H9 (cell line): ENCODE measurements around the gene SERPINE3. TPM values are rescaled to one million over a fixed set of nuclear protein-coding genes. Genes with fewer than 3 reads are reported as not detected.

Source experiments
- DNase-seq: peaks from one replicate; pipeline ENCODE4 v3.0.0-alpha.2; 2017
- H2AFZ ChIP-seq: one replicate; pipeline ENCODE4 v1.6.1; 2013; ENCODE audit warnings: mild to moderate bottlenecking, low read length, control low read depth, moderate library complexity
- H2AK5ac ChIP-seq: 2 replicates; pipeline ENCODE4 v1.6.1; 2013; ENCODE audit warnings: low read length, control low read depth, mixed read lengths; ENCODE audit not compliant: insufficient read length
- H2BK120ac ChIP-seq: one replicate; pipeline ENCODE4 v1.6.1; 2013; ENCODE audit warnings: low read depth, mild to moderate bottlenecking, low read length, control low read depth, inconsistent platforms; ENCODE audit not compliant: poor library complexity, severe bottlenecking
- H2BK12ac ChIP-seq: 2 replicates; pipeline ENCODE4 v1.6.1; 2013; ENCODE audit warnings: low read length, control low read depth, mixed read lengths, low read depth; ENCODE audit not compliant: insufficient read length
- H2BK15ac ChIP-seq: 2 replicates; pipeline ENCODE4 v1.6.1; 2013; ENCODE audit warnings: low read depth, low read length, control low read depth
- H2BK20ac ChIP-seq: one replicate; pipeline ENCODE4 v1.6.1; 2013; ENCODE audit warnings: low read depth, mild to moderate bottlenecking, low read length, control low read depth, inconsistent platforms; ENCODE audit not compliant: poor library complexity, severe bottlenecking
- H2BK5ac ChIP-seq: 2 replicates; pipeline ENCODE4 v1.6.1; 2013; ENCODE audit warnings: low read length, control low read depth, mixed read lengths; ENCODE audit not compliant: insufficient read length
- H3K14ac ChIP-seq: 2 replicates; pipeline ENCODE4 v1.6.1; 2013; ENCODE audit warnings: low read length, control low read depth; ENCODE audit not compliant: insufficient read depth
- H3K18ac ChIP-seq: 2 replicates; pipeline ENCODE4 v1.6.1; 2013; ENCODE audit warnings: low read depth, mild to moderate bottlenecking, mixed read lengths, low read length, control low read depth; ENCODE audit not compliant: insufficient read length
- H3K23ac ChIP-seq: 2 replicates; pipeline ENCODE4 v1.6.1; 2013; ENCODE audit warnings: low read length, control low read depth, mixed read lengths, low read depth; ENCODE audit not compliant: insufficient read length
- H3K23me2 ChIP-seq: 2 replicates; pipeline ENCODE4 v1.6.1; 2013; ENCODE audit warnings: low read depth, mild to moderate bottlenecking, mixed read lengths, low read length, control low read depth; ENCODE audit not compliant: insufficient read length, poor library complexity, severe bottlenecking
- H3K27ac ChIP-seq: 2 replicates; pipeline ENCODE4 v1.5.1; 2013; ENCODE audit warnings: low read length, control low read depth, mixed read lengths, low read depth; ENCODE audit not compliant: insufficient read length
- H3K27me3 ChIP-seq: 2 replicates; pipeline ENCODE4 v1.6.1; 2013; ENCODE audit warnings: low read length, control low read depth, inconsistent platforms; ENCODE audit not compliant: insufficient read depth
- H3K4ac ChIP-seq: 2 replicates; pipeline ENCODE4 v1.6.1; 2013; ENCODE audit warnings: low read depth, mild to moderate bottlenecking, control low read depth, inconsistent platforms, low read length, moderate library complexity
- H3K4me1 ChIP-seq: 2 replicates; pipeline ENCODE4 v1.6.1; 2013; ENCODE audit warnings: low read length, control low read depth, inconsistent platforms; ENCODE audit not compliant: insufficient read depth
- H3K4me2 ChIP-seq: 2 replicates; pipeline ENCODE4 v1.6.1; 2013; ENCODE audit warnings: low read length, control low read depth, mixed read lengths; ENCODE audit not compliant: insufficient read length, insufficient read depth
- H3K56ac ChIP-seq: 2 replicates; pipeline ENCODE4 v1.6.1; 2013; ENCODE audit warnings: low read depth, mild to moderate bottlenecking, mixed read lengths, low read length, control low read depth; ENCODE audit not compliant: insufficient read length
- H3K79me1 ChIP-seq: 2 replicates; pipeline ENCODE4 v1.6.1; 2013; ENCODE audit warnings: low read depth, mild to moderate bottlenecking, moderate library complexity, low read length, control low read depth, inconsistent platforms; ENCODE audit not compliant: insufficient read depth, poor library complexity, severe bottlenecking
- H3K79me2 ChIP-seq: 2 replicates; pipeline ENCODE4 v1.6.1; 2013; ENCODE audit warnings: low read length, control low read depth, inconsistent platforms; ENCODE audit not compliant: insufficient read depth
- H3K9ac ChIP-seq: 2 replicates; pipeline ENCODE4 v1.6.1; 2013; ENCODE audit warnings: low read length, control low read depth, mixed read lengths; ENCODE audit not compliant: insufficient read length; ENCODE audit errors: extremely low read depth
- H3K9me3 ChIP-seq: one replicate; pipeline ENCODE4 v1.6.1; 2013; ENCODE audit warnings: low read depth, low read length, inconsistent platforms; ENCODE audit not compliant: control insufficient read depth
- H3T11ph ChIP-seq: one replicate; pipeline ENCODE4 v1.6.1; 2013; ENCODE audit warnings: mild to moderate bottlenecking, low read length, control low read depth, inconsistent platforms
- H4K20me1 ChIP-seq: one replicate; pipeline ENCODE4 v1.6.1; 2013; ENCODE audit not compliant: control insufficient read depth, insufficient read length, insufficient read depth
- H4K5ac ChIP-seq: 2 replicates; pipeline ENCODE4 v1.6.1; 2013; ENCODE audit warnings: low read depth, mild to moderate bottlenecking, mixed read lengths, low read length, control low read depth; ENCODE audit not compliant: insufficient read length
- H4K8ac ChIP-seq: replicated peaks from 2 replicates; pipeline ENCODE4 v1.6.1; 2013; ENCODE audit warnings: low read length, control low read depth, mixed read lengths, low read depth; ENCODE audit not compliant: insufficient read length
- H4K91ac ChIP-seq: 2 replicates; pipeline ENCODE4 v1.6.1; 2013; ENCODE audit warnings: low read depth, mild to moderate bottlenecking, moderate library complexity, mixed read lengths, low read length, control low read depth; ENCODE audit not compliant: insufficient read length
- H3K27ac Mint-ChIP-seq, 3 experiments: 2 replicates in 2 of 3; 3 replicates in 1 of 3; pipeline ENCODE4 v1.8.0; 2020 to 2021; ENCODE audit warnings: mixed read lengths in 3 of 3, mild to moderate bottlenecking in 1 of 3, moderate library complexity in 1 of 3
- H3K27me3 Mint-ChIP-seq: 2 replicates; pipeline ENCODE4 v1.8.0; 2021; ENCODE audit warnings: low read depth, mild to moderate bottlenecking, moderate library complexity, mixed read lengths
- H3K36me3 Mint-ChIP-seq, 3 experiments: 2 replicates in 2 of 3; 3 replicates in 1 of 3; pipeline ENCODE4 v1.8.0; 2020 to 2021; ENCODE audit warnings: low read depth in 3 of 3, mixed read lengths in 3 of 3; ENCODE audit not compliant: insufficient read depth in 1 of 3
- H3K4me1 Mint-ChIP-seq, 2 experiments: 2 replicates each; pipeline ENCODE4 v1.8.0; 2020; ENCODE audit warnings: mixed read lengths in 2 of 2
- H3K4me3 Mint-ChIP-seq, 2 experiments: 2 replicates in 1 of 2; 3 replicates in 1 of 2; pipeline ENCODE4 v1.8.0; 2020 to 2021; ENCODE audit warnings: mild to moderate bottlenecking in 2 of 2, mixed read lengths in 2 of 2, moderate library complexity in 1 of 2
- H3K9me3 Mint-ChIP-seq, 2 experiments: 2 replicates in 1 of 2; 3 replicates in 1 of 2; pipeline ENCODE4 v1.8.0; 2020; ENCODE audit warnings: mild to moderate bottlenecking in 2 of 2, mixed read lengths in 2 of 2, moderate library complexity in 1 of 2
- WGBS: extraction: QIAGEN DNeasy Blood & Tissue Kit; methylation state at CpG from one replicate; pipeline ENCODE4 v1.1.7; 2013; ENCODE audit warnings: missing lambda C conversion rate, low lambda C conversion rate, mixed read lengths; ENCODE audit not compliant: insufficient read length; ENCODE audit errors: extremely low coverage; 5-methylcytosine and 5-hydroxymethylcytosine counted together
- total RNA-seq: library from RNA; stranded (reverse); gene quantifications from 2 replicates; pipeline ENCODE4 v1.2.1, GENCODE V29; 2021
- TF ChIP-seq, protein P1 (sequence below): fragments of 200-600 bp; sonication (generic); conservative IDR thresholded peaks from 3 replicates; pipeline ENCODE4 v1.8.0; 2021; ENCODE audit warnings: antibody characterized with exemption, mild to moderate bottlenecking

Gene SERPINE3
- total RNA-seq, 1 experiment from 2014 or later, result not detected

DNA sequence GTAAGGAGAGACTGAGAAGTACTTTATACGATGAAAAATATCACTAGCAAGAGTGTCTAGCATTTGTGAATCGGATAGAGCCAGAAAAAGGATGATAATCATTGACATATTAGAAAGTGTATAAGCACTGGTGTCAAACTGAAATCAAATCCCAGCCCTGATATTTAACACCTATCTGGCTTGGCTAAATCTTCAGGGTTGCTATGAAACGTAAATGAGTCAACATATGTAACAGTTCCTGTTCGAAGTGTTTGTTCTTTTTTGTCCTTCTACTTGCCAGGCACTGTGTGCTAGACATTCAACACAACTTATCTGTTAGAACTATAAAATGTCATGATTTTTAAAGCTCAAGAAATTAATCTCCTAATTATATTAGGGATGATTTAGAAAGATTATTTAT lies 40.8 kb downstream of the SERPINE3 start:
- no peaks in the 10 kb centered on the region for H3K27me3 ChIP-seq
- no peak overlapping the region for H4K8ac ChIP-seq
- no peak overlapping the region for H3K4ac ChIP-seq
- no peak overlapping the region for H2BK15ac ChIP-seq
- no peaks in the 10 kb centered on the region for H3K4me1 Mint-ChIP-seq
- H3K27ac Mint-ChIP-seq, result peak overlapping the region in 1 of 3 experiments; percentile 78; a peak in 2 of 7 replicates
- no peak overlapping the region for H2BK120ac ChIP-seq
- H3K27ac ChIP-seq, result no peak overlapping the region
- no peak overlapping the region for H3K14ac ChIP-seq
- peaks cover 14 to 56% (median 47%) of the 10 kb centered on the region in 3 experiments; a peak in 6 of 7 replicates for H3K36me3 Mint-ChIP-seq
- H2BK12ac ChIP-seq, result no peak overlapping the region
- H4K91ac ChIP-seq, result no peak overlapping the region
- no peak overlapping the region for H3K23ac ChIP-seq
- no peak overlapping the region for H4K5ac ChIP-seq
- no peaks in the 10 kb centered on the region for H3K4me1 ChIP-seq
- no peak overlapping the region for H2BK5ac ChIP-seq
- H3K79me2 ChIP-seq, result no peaks in the 10 kb centered on the region
- no peak overlapping the region for H2AFZ ChIP-seq
- no peaks in the 10 kb centered on the region for H3K27me3 Mint-ChIP-seq
- no peaks in the 10 kb centered on the region for H3K23me2 ChIP-seq
- no peaks in the 10 kb centered on the region for H3K9me3 ChIP-seq
- no peak overlapping the region for H2BK20ac ChIP-seq
- peaks cover 3% of the 10 kb centered on the region for H3K79me1 ChIP-seq
- H3K4me3 Mint-ChIP-seq, result no peak overlapping the region
- WGBS, result 100% methylated on average over 1 of the region's 4 CpGs
- TF ChIP-seq, protein P1, sequence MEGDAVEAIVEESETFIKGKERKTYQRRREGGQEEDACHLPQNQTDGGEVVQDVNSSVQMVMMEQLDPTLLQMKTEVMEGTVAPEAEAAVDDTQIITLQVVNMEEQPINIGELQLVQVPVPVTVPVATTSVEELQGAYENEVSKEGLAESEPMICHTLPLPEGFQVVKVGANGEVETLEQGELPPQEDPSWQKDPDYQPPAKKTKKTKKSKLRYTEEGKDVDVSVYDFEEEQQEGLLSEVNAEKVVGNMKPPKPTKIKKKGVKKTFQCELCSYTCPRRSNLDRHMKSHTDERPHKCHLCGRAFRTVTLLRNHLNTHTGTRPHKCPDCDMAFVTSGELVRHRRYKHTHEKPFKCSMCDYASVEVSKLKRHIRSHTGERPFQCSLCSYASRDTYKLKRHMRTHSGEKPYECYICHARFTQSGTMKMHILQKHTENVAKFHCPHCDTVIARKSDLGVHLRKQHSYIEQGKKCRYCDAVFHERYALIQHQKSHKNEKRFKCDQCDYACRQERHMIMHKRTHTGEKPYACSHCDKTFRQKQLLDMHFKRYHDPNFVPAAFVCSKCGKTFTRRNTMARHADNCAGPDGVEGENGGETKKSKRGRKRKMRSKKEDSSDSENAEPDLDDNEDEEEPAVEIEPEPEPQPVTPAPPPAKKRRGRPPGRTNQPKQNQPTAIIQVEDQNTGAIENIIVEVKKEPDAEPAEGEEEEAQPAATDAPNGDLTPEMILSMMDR, result no peak
- no peak overlapping the region for H3K4me2 ChIP-seq
- H4K20me1 ChIP-seq, result no peaks in the 10 kb centered on the region
- no peak overlapping the region for H3K9ac ChIP-seq
- no peaks in the 10 kb centered on the region for H3K9me3 Mint-ChIP-seq
- no peak overlapping the region for H3T11ph ChIP-seq
- DNase-seq, result no peak
- H3K56ac ChIP-seq, result no peak overlapping the region
- no peak overlapping the region for H3K18ac ChIP-seq
- H2AK5ac ChIP-seq, result no peak overlapping the region
